GM12872 (cell line): ENCODE measurements around the gene COL4A2.

Experiments used
- CTCF ChIP-seq: IDR thresholded peaks from 3 replicates; pipeline ENCODE4 v1.5.1; 2011; ENCODE audit warnings: low read depth, mild to moderate bottlenecking, low read length, moderate library complexity; ENCODE audit not compliant: insufficient read depth

Gene COL4A2

GRCh38 chr13:110402299-110403069, 95.4 kb downstream of the COL4A2 start:
- no peak for TF ChIP-seq CTCF

- no peak for TF ChIP-seq CTCF
Measured at GRCh38 chr13:110403315-110403714, 96.2 kb downstream of the COL4A2 start.

GRCh38 chr13:110403721-110404120, 96.6 kb downstream of the COL4A2 start:
- no peak for TF ChIP-seq CTCF

- TF ChIP-seq CTCF, result no peak
Measured at GRCh38 chr13:110404321-110404720, 97.2 kb downstream of the COL4A2 start.

- TF ChIP-seq CTCF, result no peak
Measured at GRCh38 chr13:110405597-110406450, 98.7 kb downstream of the COL4A2 start.

- no peak for TF ChIP-seq CTCF
Measured at GRCh38 chr13:110407021-110407420, 99.9 kb downstream of the COL4A2 start.

GRCh38 chr13:110407531-110407930, 100.4 kb downstream of the COL4A2 start:
- TF ChIP-seq CTCF, result no peak
